Bronchial epithelial cell (primary cell): ENCODE results near the gene UBE2L6. TPM values are rescaled to one million over a fixed set of nuclear protein-coding genes. Genes with fewer than 3 reads are reported as not detected.

Experiments
- DNase-seq: peaks from one replicate; pipeline ENCODE4 v3.0.0-alpha.2; 2010; ENCODE audit warnings: low read depth
- FAIRE-seq: peaks from 2 replicates; lab custom pipeline; 2011; peaks lifted over from hg19 to GRCh38; lab: Jason Lieb, UNC
- H3K27me3 ChIP-seq: 2 replicates; pipeline ENCODE4 v1.5.1; 2011; ENCODE audit warnings: low read length; ENCODE audit not compliant: control insufficient read depth, insufficient read depth
- H3K36me3 ChIP-seq: 2 replicates; pipeline ENCODE4 v1.5.1; 2011; ENCODE audit warnings: low read length; ENCODE audit not compliant: control insufficient read depth, insufficient read depth
- H3K4me3 ChIP-seq: 2 replicates; pipeline ENCODE4 v1.5.1; 2011; ENCODE audit warnings: mild to moderate bottlenecking, low read depth, low read length, control low read depth
- total RNA-seq: library from RNA; depleted of rRNA; stranded (reverse); fragments of >200 nt; gene quantifications from 2 replicates; pipeline ENCODE4 v1.2.1, GENCODE V29; 2014
- TF ChIP-seq, protein P1 (sequence below): IDR thresholded peaks from 2 replicates; pipeline ENCODE4 v1.5.1; 2011; ENCODE audit warnings: mild to moderate bottlenecking, moderate library complexity, low read length, control low read depth, inconsistent platforms; ENCODE audit not compliant: insufficient read depth, severe bottlenecking

The UBE2L6 gene
- total RNA-seq, 1 donor from 2014 or later = 7.4 TPM

GRCh38 chr11:57501953-57502352 lies 65.5 kb downstream of the UBE2L6 start:
- Histone ChIP-seq H3K36me3 (no peaks in the 10 kb centered on the region), H3K27me3 (no peaks in the 10 kb centered on the region), H3K4me3 (no peak overlapping the region)
- FAIRE-seq (no peak), DNase-seq (no peak)
- TF ChIP-seq, protein P1, sequence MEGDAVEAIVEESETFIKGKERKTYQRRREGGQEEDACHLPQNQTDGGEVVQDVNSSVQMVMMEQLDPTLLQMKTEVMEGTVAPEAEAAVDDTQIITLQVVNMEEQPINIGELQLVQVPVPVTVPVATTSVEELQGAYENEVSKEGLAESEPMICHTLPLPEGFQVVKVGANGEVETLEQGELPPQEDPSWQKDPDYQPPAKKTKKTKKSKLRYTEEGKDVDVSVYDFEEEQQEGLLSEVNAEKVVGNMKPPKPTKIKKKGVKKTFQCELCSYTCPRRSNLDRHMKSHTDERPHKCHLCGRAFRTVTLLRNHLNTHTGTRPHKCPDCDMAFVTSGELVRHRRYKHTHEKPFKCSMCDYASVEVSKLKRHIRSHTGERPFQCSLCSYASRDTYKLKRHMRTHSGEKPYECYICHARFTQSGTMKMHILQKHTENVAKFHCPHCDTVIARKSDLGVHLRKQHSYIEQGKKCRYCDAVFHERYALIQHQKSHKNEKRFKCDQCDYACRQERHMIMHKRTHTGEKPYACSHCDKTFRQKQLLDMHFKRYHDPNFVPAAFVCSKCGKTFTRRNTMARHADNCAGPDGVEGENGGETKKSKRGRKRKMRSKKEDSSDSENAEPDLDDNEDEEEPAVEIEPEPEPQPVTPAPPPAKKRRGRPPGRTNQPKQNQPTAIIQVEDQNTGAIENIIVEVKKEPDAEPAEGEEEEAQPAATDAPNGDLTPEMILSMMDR = no peak

Other genes with a start within 250 kb of the UBE2L6 start
- gene TNKS1BP1, start 242.7 kb downstream of the UBE2L6 start, total RNA-seq = 67.9 and 160 TPM in 2 replicates
- 96.6 and 100 TPM in 2 replicates for gene SSRP1, start 231.8 kb downstream of the UBE2L6 start, total RNA-seq
- gene P2RX3, start 229.3 kb downstream of the UBE2L6 start, total RNA-seq = not detected in 2 replicates
- gene PRG3, start 186.5 kb downstream of the UBE2L6 start, total RNA-seq = not detected in 2 replicates
- gene PRG2, start 177.0 kb downstream of the UBE2L6 start, total RNA-seq = under 0.01 TPM in 1 of 2 replicates, not detected in the other
- gene SLC43A3, start 140.6 kb downstream of the UBE2L6 start, total RNA-seq = 1.8 and 3.2 TPM in 2 replicates
- not detected in 2 replicates for gene RTN4RL2, start 107.1 kb downstream of the UBE2L6 start, total RNA-seq
- 1.0 and 1.3 TPM in 2 replicates for gene SLC43A1, start 52.0 kb downstream of the UBE2L6 start, total RNA-seq
- 71.2 and 86.9 TPM in 2 replicates for gene TIMM10, start 36.9 kb downstream of the UBE2L6 start, total RNA-seq
- not detected in 2 replicates for gene SMTNL1, start 30.1 kb downstream of the UBE2L6 start, total RNA-seq
- gene SERPING1, start 30.0 kb upstream of the UBE2L6 start, total RNA-seq = 1.3 and 2.0 TPM in 2 replicates
- gene YPEL4, start 82.2 kb upstream of the UBE2L6 start, total RNA-seq = 0.26 TPM in 1 of 2 replicates, not detected in the other
- 15.7 and 28.2 TPM in 2 replicates for gene CLP1, start 90.1 kb upstream of the UBE2L6 start, total RNA-seq
- 30.3 and 43.5 TPM in 2 replicates for gene ZDHHC5, start 100.4 kb upstream of the UBE2L6 start, total RNA-seq
- gene MED19, start 144.5 kb upstream of the UBE2L6 start, total RNA-seq = 13.2 and 17.2 TPM in 2 replicates
- gene TMX2, start 144.9 kb upstream of the UBE2L6 start, total RNA-seq = 70.5 and 71.3 TPM in 2 replicates
- 89.4 and 139 TPM in 2 replicates for gene SELENOH, start 173.8 kb upstream of the UBE2L6 start, total RNA-seq
- gene BTBD18, start 184.1 kb upstream of the UBE2L6 start, total RNA-seq = not detected in 2 replicates
- 131 and 227 TPM in 2 replicates for gene CTNND1, start 194.1 kb upstream of the UBE2L6 start, total RNA-seq